ENCODE measurements around the gene SWI5. TPM values are rescaled to one million over a fixed set of nuclear protein-coding genes. Genes with fewer than 3 reads are reported as not detected.
"Not testable (repeated sequence)": the region's sequence is repeated elsewhere in the genome, so short reads cannot be mapped to it uniquely, and the experiment has no call there.

SWI5 gene
- 32.1 and 33.3 TPM in 2 replicates for total RNA-seq (2014; rRNA removed; shearing (Covaris generic))

DNA sequence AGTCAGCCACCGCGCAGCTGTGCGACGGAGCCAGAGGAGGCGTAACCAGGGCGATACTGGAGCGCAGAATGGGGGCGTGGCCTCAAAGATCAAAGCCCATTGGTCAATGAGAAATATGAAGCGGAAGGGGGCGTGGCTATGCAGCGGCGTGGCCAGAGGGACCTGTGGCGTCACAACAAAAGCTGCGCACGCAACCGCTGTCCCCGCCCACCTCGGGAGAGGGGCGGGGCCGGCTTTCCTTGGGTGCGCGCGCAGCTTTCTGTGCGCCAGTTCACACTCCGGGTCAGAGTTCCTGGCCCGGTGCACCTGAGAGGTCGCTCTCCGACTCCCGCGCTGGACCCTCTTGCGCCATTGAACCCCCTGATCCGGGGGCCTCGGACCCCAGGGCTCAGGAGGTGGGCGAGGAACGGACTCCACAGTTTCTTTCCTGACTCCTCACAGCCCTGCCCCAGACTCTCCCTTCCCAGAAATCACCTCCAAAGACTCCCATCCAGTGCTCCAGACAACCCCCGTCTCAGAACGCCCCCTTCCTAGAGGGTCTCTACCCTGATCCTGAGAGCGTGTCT lies at the start of gene SWI5:
SWI5 (plus strand) TSS at position 269 of the 566 bp plus-strand sequence.
- Histone ChIP-seq H3K36me3 (peaks cover 6% of the 10 kb centered on the region), H3K4me1 (no peaks in the 10 kb centered on the region), H3K27ac (peak within 1 kb of the TSS; percentile 77), H3K9me3 (replicated peaks) (no peaks in the 10 kb centered on the region), H3K4me3 (peak within 1 kb of the TSS; percentile 74), H3K27me3 (no peaks in the 10 kb centered on the region)
- DNase-seq: peak; percentile 100

DNA sequence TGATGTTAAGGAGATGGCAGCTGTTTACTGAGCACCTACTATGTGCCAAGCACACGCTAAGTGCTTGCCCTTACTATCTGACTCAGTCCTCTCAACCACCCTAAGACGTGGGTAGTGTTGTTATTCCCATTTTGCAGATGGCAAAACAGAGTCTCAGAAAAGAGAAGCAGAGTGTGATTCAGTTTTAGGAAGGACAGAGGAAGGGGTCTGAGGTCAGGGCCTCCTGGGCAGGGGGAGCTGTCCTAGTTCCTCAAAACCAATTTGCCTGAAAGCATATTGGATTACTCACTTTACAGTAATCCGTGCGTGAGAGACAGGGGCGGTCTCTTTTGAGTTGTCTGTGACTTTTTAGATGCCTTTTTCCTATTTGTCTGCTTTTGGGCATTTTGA lies 49.7 kb upstream of the SWI5 start:
- H3K27ac ChIP-seq: no peak overlapping the region
- no peak for DNase-seq

DNA sequence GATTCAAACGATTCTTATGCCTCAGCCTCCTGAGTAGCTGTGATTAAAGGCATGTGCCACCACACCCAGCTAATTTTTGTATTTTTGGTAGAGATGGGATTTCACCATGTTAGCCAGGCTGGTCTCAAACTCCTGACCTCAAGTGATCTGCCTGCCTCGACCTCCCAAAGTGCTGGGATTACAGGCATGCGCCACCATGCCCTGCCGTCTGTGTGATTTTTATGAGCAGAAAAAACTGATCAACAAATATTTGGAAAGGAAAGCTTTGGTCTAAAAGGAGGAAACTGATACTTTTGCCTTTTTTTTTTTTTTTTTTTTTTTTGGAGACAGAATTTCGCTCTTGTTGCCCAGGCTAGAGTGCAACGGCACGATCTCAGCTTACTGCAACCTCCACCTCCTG lies 45.2 kb upstream of the SWI5 start:
- not testable (repeated sequence) for H3K36me3 ChIP-seq; H3K27ac ChIP-seq; H3K4me1 ChIP-seq; H3K4me3 ChIP-seq; H3K9me3 ChIP-seq (replicated peaks); DNase-seq
- H3K27me3 ChIP-seq: peaks cover 20% of the 10 kb centered on the region

More for the DNA sequence above, 49.7 kb upstream of the SWI5 start:
- peaks cover 10% of the 10 kb centered on the region for H3K27me3 ChIP-seq
- H3K36me3 ChIP-seq: no peaks in the 10 kb centered on the region
- H3K9me3 ChIP-seq (replicated peaks): no peaks in the 10 kb centered on the region
- H3K4me3 ChIP-seq: no peak overlapping the region
- no peaks in the 10 kb centered on the region for H3K4me1 ChIP-seq

DNA sequence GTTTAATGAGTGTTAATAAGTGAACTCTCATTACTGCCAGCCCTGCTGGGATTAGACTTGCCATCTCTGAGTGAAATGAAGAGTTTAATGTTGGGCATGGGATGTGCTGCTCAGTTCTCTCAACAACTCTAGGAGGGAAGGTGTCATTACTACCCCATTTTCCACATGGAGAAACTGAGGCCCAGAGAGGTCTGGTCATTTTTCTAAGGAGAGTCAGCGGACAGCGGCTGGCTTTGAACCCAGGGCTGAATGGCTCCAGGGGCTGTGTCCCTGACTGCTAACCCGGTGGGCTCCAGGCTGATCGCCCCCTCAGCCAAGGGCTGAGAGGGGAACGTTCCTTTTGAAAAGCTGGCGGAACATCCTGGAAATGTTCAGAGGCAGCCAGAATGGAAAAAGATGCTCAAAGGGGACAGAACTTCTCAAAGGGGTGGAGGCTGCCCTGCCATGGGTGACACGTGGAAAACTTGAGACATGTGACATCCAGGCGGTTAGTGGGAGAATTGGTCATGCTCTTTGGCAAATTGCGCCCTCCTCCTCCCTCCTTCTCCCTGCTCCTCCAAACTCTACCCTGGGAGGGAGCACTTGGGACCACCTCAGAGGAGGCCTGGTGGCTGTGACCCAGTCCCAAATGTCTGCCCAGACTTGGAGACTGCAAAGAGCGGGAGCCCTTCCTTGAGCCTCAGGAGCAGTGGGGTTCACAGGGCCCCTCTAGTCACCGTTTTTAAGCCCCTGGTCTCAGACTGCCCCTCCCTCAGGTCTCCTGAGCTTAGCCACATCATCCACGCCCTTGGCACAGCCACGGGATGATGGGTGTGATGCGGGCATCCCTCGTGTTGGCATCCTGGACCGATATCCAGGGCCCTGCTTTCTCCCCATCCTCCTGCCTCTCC lies 44.2 kb upstream of the SWI5 start:
- Histone ChIP-seq H3K9me3 (replicated peaks) (no peaks in the 10 kb centered on the region), H3K4me1 (0 out of 2 replicates have a peak, but pooled peaks cover 4% of the 10 kb centered on the region), H3K4me3 (no peak overlapping the region), H3K27ac (no peak overlapping the region), H3K27me3 (peaks cover 14% of the 10 kb centered on the region), H3K36me3 (no peaks in the 10 kb centered on the region)
- DNase-seq: peak in 1 of 2 experiments; percentile 45

DNA sequence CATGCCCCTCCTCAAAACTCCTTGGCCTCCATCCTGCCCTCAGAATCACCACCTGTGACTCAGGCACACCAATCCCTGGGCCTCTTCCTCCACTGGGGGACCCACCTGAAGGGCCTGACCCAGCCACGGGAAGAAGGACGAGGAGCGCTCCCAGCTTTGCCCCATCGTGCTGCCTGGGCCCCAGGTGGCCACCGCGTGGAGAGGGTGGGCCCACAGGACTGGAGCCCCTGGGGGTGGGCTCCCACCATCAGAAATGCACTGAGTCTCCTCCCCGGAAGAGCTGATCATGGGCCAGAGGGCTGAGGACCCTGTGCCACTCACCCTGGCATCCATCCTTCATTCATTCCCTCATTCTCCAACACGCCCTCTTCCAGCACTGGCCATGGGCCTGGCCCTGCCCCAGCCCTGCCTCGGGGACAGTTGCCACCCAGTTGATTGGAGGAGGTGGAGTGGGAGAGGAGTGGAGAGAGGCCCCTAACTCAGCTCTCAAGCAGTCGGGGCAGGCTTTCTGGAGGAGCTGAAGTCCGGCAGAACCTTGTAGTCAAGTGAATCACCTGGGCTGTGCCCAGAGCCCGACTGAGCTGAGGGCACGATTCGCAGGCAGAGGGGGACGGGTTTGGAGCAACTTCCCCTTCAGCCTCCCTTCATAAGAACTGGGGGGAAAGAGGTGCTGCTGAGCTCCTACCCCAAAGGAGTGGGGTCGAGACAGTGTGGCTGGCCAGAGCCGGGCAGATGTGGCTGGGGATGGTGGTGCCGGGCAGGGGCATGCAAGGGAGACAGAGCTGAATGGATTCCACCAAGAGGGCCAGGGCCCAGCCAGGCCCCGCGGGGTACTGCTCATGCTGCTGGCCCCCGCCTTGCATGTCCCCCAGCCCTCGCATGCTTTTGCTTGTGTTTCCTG lies 43.3 kb upstream of the SWI5 start:
- H3K27me3 ChIP-seq: peaks cover 14% of the 10 kb centered on the region
- H3K9me3 ChIP-seq (replicated peaks): no peaks in the 10 kb centered on the region
- H3K4me3 ChIP-seq: no peak overlapping the region
- H3K27ac ChIP-seq: no peak overlapping the region
- H3K4me1 ChIP-seq: 0 out of 2 replicates have a peak, but pooled peaks cover 4% of the 10 kb centered on the region
- no peak for DNase-seq
- H3K36me3 ChIP-seq: no peaks in the 10 kb centered on the region

DNA sequence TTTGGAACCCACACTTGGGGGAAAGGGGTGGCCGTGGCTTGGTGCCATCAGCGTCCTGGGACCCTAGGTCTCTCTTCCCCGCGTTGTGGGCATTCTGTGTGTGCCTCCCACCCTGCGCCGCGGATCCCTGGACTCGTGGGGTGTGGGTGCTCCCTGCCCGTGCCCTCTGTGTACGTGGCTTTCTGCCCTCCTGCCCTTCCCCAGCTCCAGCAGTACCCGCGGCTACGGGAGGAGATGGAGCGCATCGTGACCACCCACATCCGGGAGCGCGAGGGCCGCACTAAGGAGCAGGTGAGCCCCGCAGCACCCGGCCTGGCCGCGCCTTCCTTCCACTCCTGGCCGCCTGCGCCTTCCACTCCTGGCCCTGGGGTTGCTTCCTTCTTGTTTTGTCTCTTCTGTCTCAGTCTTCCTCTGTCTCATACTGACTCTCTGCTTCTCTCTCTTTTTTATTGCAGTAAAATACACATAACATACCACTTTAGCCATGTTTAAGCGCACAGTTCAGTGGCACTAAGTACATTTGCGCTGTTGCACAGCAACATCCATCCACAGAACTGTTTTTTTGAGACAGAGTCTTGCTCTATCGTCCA lies 42.2 kb upstream of the SWI5 start:
- H3K9me3 ChIP-seq (replicated peaks): no peaks in the 10 kb centered on the region
- H3K27ac ChIP-seq: no peak overlapping the region
- no peak for DNase-seq
- H3K36me3 ChIP-seq: no peaks in the 10 kb centered on the region
- H3K4me1 ChIP-seq: 0 out of 2 replicates have a peak, but pooled peaks cover 4% of the 10 kb centered on the region
- H3K27me3 ChIP-seq: peaks cover 14% of the 10 kb centered on the region
- no peak overlapping the region for H3K4me3 ChIP-seq

DNA sequence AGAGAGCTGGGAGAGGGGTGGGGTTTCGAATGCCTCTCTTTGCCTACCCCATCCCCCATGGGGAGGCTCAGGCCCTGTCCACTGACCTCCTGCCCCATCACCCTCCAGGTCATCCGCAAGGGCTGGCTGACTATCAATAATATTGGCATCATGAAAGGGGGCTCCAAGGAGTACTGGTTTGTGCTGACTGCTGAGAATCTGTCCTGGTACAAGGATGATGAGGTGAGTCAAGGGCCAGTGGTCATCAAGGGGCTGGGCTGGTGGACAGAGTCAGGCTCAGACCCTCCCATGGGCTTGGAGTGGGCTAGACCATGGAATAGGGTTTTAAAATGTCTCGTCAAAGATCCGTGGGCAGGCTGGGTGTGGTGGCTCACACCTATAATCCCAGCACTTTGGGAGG lies 34.0 kb upstream of the SWI5 start:
- no peak overlapping the region for H3K4me3 ChIP-seq
- H3K27me3 ChIP-seq: no peaks in the 10 kb centered on the region
- no peak overlapping the region for H3K27ac ChIP-seq
- DNase-seq: no peak
- no peaks in the 10 kb centered on the region for H3K36me3 ChIP-seq
- H3K4me1 ChIP-seq: peaks cover 26% of the 10 kb centered on the region
- H3K9me3 ChIP-seq (replicated peaks): no peaks in the 10 kb centered on the region

DNA sequence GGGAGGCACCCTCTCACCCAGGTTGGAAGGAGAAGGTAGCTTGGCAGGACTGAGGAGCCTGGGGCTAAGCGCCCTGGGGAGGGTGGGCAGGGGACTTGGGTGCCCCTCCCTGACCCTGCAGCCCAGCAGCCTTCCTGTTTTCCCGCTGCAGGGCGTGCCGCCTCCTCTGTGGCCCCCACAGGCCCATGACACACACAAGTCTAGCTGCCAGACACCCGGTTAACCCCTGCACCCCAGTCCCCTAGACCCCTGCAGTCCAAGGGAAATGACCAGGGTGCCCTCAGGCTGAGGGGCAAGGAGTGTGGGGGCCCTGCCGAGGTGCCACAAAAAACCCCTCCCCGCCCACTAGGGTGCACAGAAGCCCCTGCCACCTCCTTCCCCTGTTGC lies 33.3 kb upstream of the SWI5 start:
- Histone ChIP-seq H3K9me3 (replicated peaks) (no peaks in the 10 kb centered on the region), H3K27me3 (no peaks in the 10 kb centered on the region), H3K4me3 (no peak overlapping the region), H3K27ac (no peak overlapping the region), H3K4me1 (peaks cover 33% of the 10 kb centered on the region), H3K36me3 (no peaks in the 10 kb centered on the region)
- no peak for DNase-seq

DNA sequence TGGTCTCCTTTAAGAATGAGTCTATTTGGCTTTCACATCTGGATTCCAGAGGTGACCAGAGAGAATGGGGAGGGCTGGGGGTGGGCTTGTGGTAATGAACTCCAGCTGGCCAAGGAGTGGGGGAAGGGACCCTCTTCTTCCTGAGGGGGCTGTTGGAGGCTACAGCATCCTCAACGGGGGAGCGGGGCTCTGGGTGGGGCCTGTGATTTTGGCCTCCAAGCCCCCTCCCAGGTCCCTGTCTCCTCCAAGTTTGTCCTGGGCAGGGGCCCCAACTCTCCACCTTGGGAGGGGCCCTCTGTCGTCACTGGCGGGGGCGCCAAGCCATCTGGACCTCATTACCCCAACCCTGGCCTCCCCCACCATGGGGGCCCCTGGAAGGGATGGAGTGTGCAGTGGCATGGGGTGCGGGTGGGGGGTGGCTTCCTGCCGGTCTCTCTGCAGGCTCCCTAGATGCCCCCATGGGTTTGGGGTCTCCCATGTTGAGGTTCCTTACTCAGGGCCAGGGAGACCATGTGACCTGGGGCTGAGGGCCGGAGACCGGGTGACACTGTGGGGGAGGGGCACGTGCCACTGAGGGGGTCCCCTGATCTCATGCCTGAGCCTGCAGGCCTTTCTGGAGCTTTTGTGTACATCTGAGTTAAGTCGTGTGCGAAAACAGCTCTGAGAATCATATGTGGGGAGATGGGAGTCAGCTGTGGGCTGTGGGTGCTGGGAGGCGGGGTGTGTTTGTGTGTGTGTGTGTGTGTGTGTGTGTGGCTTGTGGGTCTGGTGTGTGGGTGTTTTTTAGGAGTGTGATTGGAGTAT lies 32.7 kb upstream of the SWI5 start:
- H3K4me3 ChIP-seq: no peak overlapping the region
- H3K27ac ChIP-seq: no peak overlapping the region

DNA sequence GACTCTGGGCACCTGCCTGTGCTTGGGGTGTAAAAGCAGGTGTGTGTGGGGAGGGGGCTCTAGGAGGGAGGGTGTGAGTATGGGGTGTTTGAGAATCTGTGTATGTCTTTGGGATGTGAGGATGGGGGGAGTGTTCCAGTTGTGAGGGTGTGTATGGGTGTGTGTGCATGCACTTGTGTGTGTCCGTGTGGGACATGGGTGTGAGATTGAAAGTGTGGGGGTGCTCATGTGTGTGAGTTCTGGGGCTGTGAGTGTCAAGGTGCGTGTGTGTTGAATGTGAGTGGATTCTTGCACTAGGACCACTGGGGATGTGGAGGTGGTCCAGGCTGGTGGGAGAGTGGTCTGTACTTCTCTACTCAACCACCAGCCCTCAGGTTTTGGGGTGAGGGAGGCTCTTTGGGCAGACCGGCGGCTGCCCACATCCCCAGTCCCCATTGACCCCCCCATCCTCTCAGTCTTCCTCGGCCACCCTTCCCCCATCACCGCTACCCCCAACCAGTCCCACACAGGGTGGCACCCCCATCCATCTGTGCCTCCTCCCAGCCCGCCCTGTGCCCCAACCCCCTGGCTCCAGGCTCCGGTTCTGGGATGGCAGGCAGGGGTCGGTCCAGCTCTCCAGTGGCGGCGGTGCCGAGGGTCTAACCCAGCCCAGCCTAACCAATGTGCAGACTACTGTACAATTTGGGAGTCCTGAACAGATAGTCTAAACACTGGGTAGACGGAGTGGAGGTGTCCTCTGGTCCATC lies 31.8 kb upstream of the SWI5 start:
- Histone ChIP-seq H3K27ac (no peak overlapping the region), H3K27me3 (no peaks in the 10 kb centered on the region), H3K9me3 (replicated peaks) (no peaks in the 10 kb centered on the region), H3K36me3 (no peaks in the 10 kb centered on the region), H3K4me3 (peak overlapping the region; percentile 26), H3K4me1 (peaks cover 35% of the 10 kb centered on the region)
- no peak for DNase-seq

More for the DNA sequence above, 32.7 kb upstream of the SWI5 start:
- H3K4me1 ChIP-seq: peaks cover 35% of the 10 kb centered on the region
- DNase-seq: no peak
- H3K27me3 ChIP-seq: no peaks in the 10 kb centered on the region
- no peaks in the 10 kb centered on the region for H3K9me3 ChIP-seq (replicated peaks)
- no peaks in the 10 kb centered on the region for H3K36me3 ChIP-seq

DNA sequence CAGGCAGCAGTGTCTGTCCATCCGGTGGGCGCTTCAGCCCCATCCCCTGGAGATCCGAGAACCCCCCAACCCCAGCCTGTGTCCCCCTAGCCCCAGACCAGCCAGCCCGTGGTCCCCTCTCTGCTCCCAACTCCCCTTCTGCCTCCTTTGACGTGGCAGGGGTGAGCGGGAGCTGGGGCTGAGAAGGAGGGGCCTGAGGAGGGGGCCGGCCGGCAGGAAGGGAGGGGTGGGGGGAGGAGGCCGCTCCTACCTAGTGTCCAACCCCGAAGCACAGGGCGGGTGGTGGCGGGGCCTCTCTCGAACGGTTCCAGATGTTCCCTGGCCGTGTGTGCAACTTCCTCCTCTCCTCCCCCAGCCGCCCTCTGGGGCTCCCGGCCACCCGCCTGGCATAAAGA lies 31.2 kb upstream of the SWI5 start:
- Histone ChIP-seq H3K4me3 (peak overlapping the region; percentile 26), H3K27me3 (no peaks in the 10 kb centered on the region), H3K27ac (no peak overlapping the region), H3K9me3 (replicated peaks) (no peaks in the 10 kb centered on the region), H3K4me1 (peaks cover 35% of the 10 kb centered on the region), H3K36me3 (no peaks in the 10 kb centered on the region)
- DNase-seq: peak; percentile 86 to 87

DNA sequence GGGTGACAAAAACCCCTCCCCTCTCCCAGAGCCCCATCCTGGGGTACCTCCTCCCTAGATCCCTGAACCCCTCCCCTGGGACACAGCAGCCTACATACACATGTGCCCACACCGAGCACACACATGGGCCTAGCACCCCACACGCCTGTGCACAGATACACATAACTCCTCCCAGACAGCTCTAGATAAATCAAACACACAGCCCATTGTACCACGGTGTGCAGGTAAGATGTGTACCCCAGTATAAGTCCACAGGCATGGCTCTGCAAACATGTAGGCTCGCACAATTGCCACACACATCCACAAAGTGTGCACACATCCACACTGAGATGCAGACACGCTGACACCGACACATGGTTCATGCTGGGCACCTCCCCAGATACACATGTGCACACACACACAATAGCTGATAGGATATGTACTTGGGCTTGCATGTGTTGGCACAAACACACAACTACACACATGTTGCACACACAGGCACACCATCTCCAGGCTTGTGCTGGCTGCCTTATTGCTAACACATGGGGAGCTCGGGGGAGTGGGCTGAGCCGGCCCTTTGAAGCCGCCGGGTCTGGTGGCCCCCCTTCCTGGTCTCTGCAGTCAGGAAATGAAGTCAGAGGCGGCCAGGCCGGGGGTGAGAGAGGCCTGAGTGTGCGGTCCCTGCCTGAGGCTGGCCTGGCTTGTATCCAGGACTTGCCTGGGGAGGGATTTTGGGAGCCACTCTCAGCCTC lies 30.5 kb upstream of the SWI5 start:
- H3K27ac ChIP-seq: peak overlapping the region; percentile 9; the same call in 1 of the 2 replicates
- no peaks in the 10 kb centered on the region for H3K9me3 ChIP-seq (replicated peaks)
- peaks cover 35% of the 10 kb centered on the region for H3K4me1 ChIP-seq
- H3K36me3 ChIP-seq: no peaks in the 10 kb centered on the region
- H3K4me3 ChIP-seq: peak overlapping the region; percentile 26; the same call in 1 of the 2 replicates
- no peaks in the 10 kb centered on the region for H3K27me3 ChIP-seq
- peak; percentile 70 to 71 for DNase-seq

DNA sequence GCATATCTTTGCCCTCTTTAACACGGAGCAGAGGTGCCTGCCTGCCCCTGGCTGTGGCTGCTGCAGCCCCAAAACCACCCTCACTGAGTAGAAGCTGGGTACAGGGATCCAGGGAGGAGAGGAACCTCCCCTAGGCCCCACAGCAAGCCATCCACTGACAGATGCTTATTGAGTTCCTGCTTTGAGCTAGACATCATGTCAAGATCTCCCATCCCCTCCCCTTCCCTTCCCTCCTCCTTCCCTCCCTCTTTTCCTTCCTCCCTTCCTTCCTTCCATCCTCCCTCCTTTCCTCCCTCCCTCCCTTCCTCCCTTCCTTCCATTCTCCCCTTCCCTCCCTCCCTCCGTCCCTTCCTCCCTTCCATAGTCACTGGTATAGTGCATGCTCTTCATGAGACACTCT lies 29.6 kb upstream of the SWI5 start:
- no peaks in the 10 kb centered on the region for H3K27me3 ChIP-seq
- no peak overlapping the region for H3K4me3 ChIP-seq
- DNase-seq: peak in 1 of 2 experiments; percentile 30
- peak overlapping the region; percentile 9; the same call in 1 of the 2 replicates for H3K27ac ChIP-seq
- H3K4me1 ChIP-seq: peaks cover 35% of the 10 kb centered on the region
- H3K36me3 ChIP-seq: no peaks in the 10 kb centered on the region
- H3K9me3 ChIP-seq (replicated peaks): no peaks in the 10 kb centered on the region

Measured in SJCRH30 (cell line).